ENCODE measurements around the gene PTPN14. TPM values are rescaled to one million over a fixed set of nuclear protein-coding genes. Genes with fewer than 3 reads are reported as not detected.
"Not testable (repeated sequence)": the region's sequence is repeated elsewhere in the genome, so short reads cannot be mapped to it uniquely, and the experiment has no call there.

The PTPN14 gene
- total RNA-seq: under 1 TPM; 0.05 to 0.14 TPM

DNA sequence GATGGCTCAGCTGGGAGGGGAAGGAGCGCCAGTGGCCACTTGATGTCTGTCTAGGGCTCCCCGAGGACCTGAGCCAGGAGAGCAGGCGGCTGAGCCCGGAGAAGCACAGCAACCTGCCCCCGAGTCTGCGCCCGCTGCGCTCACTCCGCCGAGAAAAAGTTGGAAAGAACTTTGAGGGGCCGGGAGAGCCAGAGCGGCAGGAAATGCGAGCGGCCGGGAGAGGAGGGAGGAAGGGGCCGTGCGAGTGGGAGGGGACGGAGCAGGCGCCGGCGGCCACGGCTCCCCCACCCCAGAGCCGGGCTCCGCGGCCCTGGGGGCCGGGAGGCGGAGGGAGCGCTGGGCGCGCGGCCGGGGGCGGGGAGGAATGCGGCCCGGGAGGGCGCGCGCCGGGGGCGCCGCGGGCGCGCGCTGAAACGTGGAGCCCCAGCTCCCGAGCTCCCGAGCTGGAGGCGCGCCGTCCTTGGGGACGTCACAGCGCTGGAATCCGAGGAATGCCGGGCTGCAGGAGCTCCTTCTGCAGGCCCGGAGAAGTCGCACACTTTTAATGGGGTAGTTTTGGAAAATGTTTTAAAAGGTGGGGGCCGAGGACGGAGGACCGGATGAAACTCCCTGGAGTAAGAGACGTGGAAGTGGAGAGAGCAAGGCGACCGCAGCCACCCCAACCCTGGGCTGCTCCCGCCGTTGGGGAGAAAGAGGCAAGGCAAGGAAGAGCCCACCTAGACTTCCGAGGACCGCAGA lies at the start of gene PTPN14:
PTPN14 (minus strand) TSS at position 167 of the 738 bp plus-strand sequence. CDS start 86,799 bp downstream, outside the sequence.
- Mint-ChIP-seq H3K36me3 (no peaks in the 10 kb centered on the region), H3K27ac (no peak within 1 kb of the TSS), H3K4me3 (no peak within 1 kb of the TSS), H3K9me3 (no peaks in the 10 kb centered on the region), H3K27me3 (peaks cover 37 to 59% of the 10 kb centered on the region in 2 donors), H3K4me1 (ENCODE audit: low read depth in 2 of 2) (no peaks in the 10 kb centered on the region)
- DNase-seq (ENCODE audit: low spot score): no peak
- peak in 1 of 2 donors; percentile 33 for ATAC-seq

DNA sequence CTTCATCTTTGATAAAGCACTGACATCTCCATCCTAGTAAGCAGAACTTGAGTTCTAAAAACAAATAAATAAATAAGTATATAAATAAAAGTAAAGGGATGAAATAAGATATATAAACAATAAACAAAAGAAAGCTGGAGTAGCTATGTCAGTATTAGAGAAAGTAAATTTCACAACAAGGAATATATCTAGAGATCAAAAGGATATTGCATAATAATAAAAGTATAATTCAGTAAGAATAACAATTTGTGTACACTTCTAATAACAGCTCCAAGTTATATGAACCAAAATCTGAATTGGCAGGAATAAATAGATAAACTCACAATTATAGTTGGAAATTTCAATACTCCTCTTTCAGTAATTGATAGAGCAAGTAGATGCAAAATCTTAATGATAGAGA lies 41.8 kb upstream of the PTPN14 start:
- H3K4me1 Mint-ChIP-seq (ENCODE audit: low read depth in 2 of 2): no peaks in the 10 kb centered on the region

DNA sequence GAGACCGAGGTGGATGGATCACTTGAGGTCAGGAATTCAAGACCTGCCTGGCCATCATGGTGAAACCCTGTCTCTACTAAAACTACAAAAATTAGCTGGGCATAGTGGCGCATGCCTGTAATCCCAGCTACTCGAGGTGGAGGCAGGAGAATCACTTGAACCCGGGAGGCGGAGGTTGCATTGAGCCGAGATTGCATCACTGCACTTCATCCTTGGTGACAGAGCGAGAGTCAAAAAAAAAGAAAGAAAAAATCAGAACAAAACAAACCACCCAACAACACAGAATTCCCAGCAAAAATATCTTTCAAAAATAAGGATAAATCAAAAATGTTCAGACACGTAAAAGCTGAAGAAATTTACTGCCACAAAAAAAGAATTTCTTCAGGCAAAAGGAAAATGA lies 40.5 kb upstream of the PTPN14 start:
- not testable (repeated sequence) for H3K4me1 Mint-ChIP-seq (ENCODE audit: low read depth in 2 of 2); H3K4me3 Mint-ChIP-seq; DNase-seq (ENCODE audit: low spot score); ATAC-seq; H3K27ac Mint-ChIP-seq; H3K36me3 Mint-ChIP-seq; H3K9me3 Mint-ChIP-seq
- H3K27me3 Mint-ChIP-seq: peaks cover 4 to 23% of the 10 kb centered on the region in 2 donors

More for the DNA sequence above, 41.8 kb upstream of the PTPN14 start:
- H3K9me3 Mint-ChIP-seq: no peaks in the 10 kb centered on the region
- no peak overlapping the region for H3K27ac Mint-ChIP-seq
- H3K36me3 Mint-ChIP-seq: no peaks in the 10 kb centered on the region
- ATAC-seq (no peak), DNase-seq (ENCODE audit: low spot score) (no peak)
- H3K4me3 Mint-ChIP-seq: no peak overlapping the region
- peaks cover 4 to 23% of the 10 kb centered on the region in 2 donors for H3K27me3 Mint-ChIP-seq

DNA sequence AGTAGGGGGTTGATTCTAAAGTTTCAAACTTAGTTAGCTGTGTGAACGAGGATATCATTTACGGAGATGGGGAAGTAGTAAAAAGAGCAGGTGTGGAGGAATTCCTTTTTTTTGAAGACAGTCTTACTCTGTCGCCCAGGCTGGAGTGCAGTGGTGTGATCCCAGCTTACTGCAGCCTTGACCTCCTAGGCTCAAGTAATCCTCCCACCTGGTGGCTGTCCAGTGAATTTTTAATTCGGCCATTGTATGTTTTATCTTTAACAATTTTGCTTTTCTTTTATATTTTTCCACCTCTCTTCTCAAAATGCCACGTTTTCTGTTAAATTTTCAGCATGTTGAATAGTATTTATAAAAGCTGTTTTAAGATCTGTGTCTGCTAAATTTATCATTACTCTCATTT lies 39.3 kb upstream of the PTPN14 start:
- DNase-seq (ENCODE audit: low spot score) (no peak), ATAC-seq (no peak)
- Mint-ChIP-seq H3K36me3 (no peaks in the 10 kb centered on the region), H3K4me3 (no peak overlapping the region), H3K9me3 (no peaks in the 10 kb centered on the region), H3K27me3 (peaks cover 5 to 24% of the 10 kb centered on the region in 2 donors), H3K4me1 (ENCODE audit: low read depth in 2 of 2) (no peaks in the 10 kb centered on the region), H3K27ac (no peak overlapping the region)

DNA sequence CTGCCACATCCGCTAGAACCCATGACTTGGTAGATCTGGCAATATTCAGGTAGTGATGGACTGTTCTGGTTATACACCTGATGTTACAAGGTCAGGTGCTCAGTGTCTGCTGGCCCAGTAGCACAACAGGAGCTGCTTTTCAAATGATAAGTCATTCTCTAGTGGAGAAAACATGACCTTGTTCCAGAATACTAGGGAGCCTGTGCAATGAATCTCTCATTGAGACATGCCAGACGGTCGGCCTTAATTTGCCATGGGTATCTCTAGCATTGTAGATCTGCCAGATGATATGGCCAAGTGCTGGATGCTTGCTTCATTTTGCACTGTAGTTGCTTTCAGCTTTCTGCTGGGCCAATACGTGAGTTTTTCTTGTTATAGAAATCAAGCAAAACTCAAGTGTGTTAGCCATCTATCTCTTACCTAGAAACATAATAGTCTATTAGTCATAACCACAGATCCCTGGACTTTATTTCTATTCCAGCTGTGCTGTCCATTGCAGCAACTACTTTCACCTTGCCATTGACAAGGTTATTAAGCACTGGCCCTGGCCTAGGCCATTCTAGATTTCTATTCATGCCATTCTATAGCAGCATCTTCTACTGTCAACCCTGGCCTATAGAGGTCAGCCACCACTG lies 37.7 kb upstream of the PTPN14 start:
- no peak overlapping the region for H3K27ac Mint-ChIP-seq

DNA sequence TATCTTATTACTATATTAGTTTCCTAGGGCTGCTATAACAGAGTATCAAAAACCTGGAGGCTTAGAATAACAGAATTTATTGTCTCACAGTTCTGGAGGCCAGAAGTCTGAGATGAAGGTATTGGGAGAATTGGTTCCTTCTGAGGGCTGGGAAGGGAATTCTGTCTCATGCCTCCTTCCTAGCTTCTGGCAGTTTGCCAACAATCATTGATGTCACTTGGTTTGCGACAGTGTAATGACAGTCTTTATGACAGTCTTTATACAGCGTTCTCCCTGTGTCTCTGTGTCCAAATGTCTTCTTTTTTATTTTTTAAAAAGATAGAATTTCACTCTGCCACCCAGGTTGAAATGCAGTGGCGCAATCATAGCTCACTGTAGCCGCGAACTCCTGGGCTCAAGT lies 35.8 kb upstream of the PTPN14 start:
- Mint-ChIP-seq H3K4me3 (no peak overlapping the region), H3K4me1 (ENCODE audit: low read depth in 2 of 2) (no peaks in the 10 kb centered on the region), H3K9me3 (no peaks in the 10 kb centered on the region), H3K27ac (no peak overlapping the region), H3K27me3 (peaks cover 11 to 35% of the 10 kb centered on the region in 2 donors), H3K36me3 (no peaks in the 10 kb centered on the region)
- ATAC-seq (no peak), DNase-seq (ENCODE audit: low spot score) (no peak)

More for the DNA sequence above, 37.7 kb upstream of the PTPN14 start:
- Mint-ChIP-seq H3K4me1 (ENCODE audit: low read depth in 2 of 2) (no peaks in the 10 kb centered on the region), H3K9me3 (no peaks in the 10 kb centered on the region), H3K36me3 (no peaks in the 10 kb centered on the region), H3K27me3 (peaks cover 7 to 31% of the 10 kb centered on the region in 2 donors), H3K4me3 (no peak overlapping the region)
- ATAC-seq (no peak), DNase-seq (ENCODE audit: low spot score) (no peak)

DNA sequence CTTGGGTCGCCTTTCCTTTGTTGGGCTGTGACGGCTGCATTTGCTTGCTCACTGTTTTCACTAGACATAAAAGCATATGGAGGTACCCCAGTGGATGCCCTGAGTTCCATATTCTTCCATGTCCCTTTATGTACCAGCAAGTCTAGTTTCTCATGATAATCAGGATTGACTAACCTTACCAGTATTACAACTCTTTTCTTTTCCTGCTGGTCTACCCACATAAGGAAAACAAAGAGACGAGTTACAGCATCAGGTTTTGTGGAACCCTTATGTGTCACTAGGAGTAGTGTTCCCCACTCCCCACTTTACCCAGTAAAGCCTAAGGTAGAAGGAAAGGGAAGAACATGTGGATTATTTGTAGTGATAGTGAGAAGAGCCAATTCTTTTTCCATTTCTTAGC lies 35.2 kb upstream of the PTPN14 start:
- Mint-ChIP-seq H3K27ac (no peak overlapping the region), H3K27me3 (peaks cover 12 to 39% of the 10 kb centered on the region in 2 donors), H3K4me1 (ENCODE audit: low read depth in 2 of 2) (no peaks in the 10 kb centered on the region), H3K4me3 (no peak overlapping the region), H3K36me3 (no peaks in the 10 kb centered on the region), H3K9me3 (no peaks in the 10 kb centered on the region)
- no peak for ATAC-seq
- no peak for DNase-seq (ENCODE audit: low spot score)

DNA sequence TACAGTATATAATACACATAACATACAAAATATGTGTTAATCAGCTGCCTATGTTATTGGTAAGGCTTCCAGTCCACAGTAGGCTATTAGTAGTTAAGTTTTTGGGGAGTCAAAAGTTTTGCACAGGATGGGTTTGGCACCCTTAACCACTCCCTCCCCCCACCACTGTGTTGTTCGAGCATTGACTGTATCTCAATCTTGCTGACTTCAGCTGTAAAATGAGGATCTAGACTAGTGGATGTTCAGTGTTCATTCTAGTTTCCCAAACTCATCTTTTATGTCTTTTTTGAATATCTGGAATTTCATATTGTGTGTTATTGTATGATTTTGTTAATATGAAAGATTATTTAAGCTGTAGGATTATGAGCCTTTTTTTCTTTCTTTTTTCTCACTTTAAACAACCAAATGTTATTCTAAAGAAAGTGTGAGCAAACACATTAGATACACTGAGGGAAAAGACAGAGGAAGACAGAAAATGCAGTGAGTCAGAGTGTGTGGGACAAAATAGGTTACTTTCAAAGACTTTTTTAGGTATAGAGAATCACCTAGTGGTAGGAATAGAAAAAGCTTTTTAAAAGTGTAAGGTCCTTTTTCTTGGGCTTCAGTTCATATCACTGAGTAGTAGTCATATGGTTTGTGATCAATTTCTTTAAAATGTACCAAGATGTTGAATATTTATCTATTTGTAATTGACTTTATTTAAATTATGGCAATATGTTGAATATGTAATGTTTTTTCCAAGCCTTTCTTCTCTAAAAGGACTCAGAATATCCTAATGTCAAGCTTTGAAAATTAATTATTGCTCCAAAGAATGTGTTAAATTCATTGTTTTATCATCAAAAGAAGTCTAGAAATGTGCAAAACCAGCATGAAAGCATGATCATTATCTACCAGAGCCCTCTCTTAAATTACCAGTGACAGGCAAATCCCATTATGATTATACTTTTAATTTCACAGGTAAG lies 33.7 kb upstream of the PTPN14 start:
- DNase-seq (ENCODE audit: low spot score): no peak
- Mint-ChIP-seq H3K27ac (no peak overlapping the region), H3K9me3 (no peaks in the 10 kb centered on the region), H3K4me1 (ENCODE audit: low read depth in 2 of 2) (no peaks in the 10 kb centered on the region), H3K36me3 (no peaks in the 10 kb centered on the region), H3K4me3 (no peak overlapping the region), H3K27me3 (peaks cover 8 to 32% of the 10 kb centered on the region in 2 donors)
- no peak for ATAC-seq

DNA sequence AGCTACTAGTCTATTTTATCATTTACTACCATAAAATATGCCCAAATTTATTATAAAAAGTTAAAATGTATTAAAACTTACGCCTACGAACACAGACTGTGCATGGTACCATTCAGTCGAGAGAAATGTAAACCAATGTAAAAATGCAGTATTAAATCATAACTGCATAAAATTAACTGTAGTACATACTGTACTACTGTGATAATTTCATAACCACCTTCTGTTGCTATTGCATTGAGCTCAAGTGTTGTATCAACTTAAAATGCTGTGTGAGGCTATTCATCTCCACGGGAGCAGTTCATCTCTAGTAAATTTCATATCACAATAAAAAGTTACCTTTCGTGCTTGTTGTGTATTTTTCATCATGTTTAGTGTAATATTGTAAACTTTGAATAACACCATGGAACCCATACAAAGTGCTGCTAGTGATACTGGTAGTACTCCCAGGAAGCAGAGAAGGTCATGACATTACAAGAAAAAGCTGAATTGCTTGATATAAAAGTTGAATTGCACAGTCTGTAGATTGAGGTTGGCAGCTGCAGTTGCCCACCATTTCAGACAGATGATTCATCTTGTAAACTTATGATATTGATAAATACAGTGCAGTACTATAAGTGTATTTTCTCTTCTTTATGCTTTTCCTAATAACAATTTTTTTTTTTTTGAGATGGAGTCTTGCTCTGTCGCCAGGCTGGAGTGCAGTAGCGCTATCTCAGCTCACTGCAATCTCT lies 32.6 kb upstream of the PTPN14 start:
- no peaks in the 10 kb centered on the region for H3K4me1 Mint-ChIP-seq (ENCODE audit: low read depth in 2 of 2)
- no peak overlapping the region for H3K4me3 Mint-ChIP-seq
- H3K27ac Mint-ChIP-seq: no peak overlapping the region
- H3K36me3 Mint-ChIP-seq: no peaks in the 10 kb centered on the region
- peaks cover 8 to 29% of the 10 kb centered on the region in 2 donors for H3K27me3 Mint-ChIP-seq
- H3K9me3 Mint-ChIP-seq: no peaks in the 10 kb centered on the region
- DNase-seq (ENCODE audit: low spot score): no peak
- no peak for ATAC-seq

DNA sequence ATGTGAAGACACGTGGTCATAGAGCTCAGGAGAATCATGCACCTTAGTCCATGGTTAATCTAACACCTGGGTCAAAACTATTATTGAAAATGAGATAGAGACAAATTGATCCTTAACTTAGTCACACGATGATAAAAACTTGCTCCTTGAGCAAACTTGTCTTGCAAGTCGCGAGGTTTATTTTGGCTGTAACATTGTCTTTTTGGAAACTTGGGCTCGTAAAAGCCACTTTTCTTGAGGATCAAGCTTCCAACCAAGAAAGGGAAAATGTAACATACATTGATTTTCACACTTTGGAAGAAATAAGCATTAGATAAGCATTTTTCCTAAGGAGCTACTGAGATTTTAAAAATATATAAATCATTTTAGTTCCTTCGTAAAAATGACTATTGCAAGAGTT lies 31.7 kb upstream of the PTPN14 start:
- ATAC-seq (no peak), DNase-seq (ENCODE audit: low spot score) (no peak)
- no peaks in the 10 kb centered on the region for H3K36me3 Mint-ChIP-seq
- H3K4me3 Mint-ChIP-seq: no peak overlapping the region
- no peaks in the 10 kb centered on the region for H3K4me1 Mint-ChIP-seq (ENCODE audit: low read depth in 2 of 2)
- H3K9me3 Mint-ChIP-seq: no peaks in the 10 kb centered on the region
- no peak overlapping the region for H3K27ac Mint-ChIP-seq
- H3K27me3 Mint-ChIP-seq: peaks cover 8 to 29% of the 10 kb centered on the region in 2 donors

DNA sequence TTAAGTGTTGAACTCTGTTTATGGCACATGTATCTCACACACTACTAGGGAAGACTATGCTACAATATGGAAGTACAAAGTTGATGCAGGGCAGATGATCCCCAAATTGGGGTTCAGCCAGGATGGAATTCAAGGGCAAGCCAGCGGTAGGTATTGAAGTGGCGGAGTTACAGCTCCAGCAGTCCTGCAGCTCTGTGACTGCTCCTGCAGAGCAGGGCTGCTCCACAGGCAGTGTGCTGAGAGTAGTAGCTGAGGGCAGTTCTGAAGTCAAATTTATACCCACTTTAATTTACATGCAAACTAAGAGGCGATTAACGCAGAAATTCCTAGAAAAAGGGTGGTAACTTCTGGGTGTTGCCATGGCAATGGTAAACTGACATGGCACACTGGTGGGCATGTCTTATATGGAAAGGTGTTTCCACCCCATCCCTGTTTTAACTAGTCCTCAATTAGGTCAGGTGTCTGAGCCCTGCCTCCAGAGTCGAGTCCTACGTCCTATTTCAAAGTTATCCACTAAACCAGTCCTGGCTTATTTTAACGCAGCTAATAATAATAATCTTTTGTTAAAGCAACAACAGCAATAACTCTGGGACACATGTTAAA lies 31.0 kb upstream of the PTPN14 start:
- Mint-ChIP-seq H3K27me3 (peaks cover 8 to 33% of the 10 kb centered on the region in 2 donors), H3K4me1 (ENCODE audit: low read depth in 2 of 2) (no peaks in the 10 kb centered on the region), H3K9me3 (no peaks in the 10 kb centered on the region), H3K4me3 (no peak overlapping the region), H3K36me3 (no peaks in the 10 kb centered on the region), H3K27ac (no peak overlapping the region)
- no peak for ATAC-seq
- no peak for DNase-seq (ENCODE audit: low spot score)

DNA sequence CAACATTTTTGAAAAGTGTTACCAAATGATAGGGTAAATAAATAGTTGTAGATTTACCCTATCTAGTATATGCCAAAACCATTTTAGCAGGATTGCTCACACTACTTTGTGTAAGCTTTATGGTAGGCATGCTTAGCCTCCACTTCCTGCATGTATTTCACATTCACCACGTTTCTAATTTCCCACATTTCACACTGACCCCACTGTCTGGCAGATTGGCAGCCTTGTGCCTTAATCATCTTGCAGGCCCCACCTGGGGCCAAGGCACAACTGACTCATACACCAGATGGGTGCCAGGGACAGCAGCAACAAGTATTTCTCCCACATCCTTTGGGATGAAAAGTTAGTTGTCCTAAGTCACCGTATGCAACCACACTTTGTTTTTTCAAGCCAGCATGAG lies 30.4 kb upstream of the PTPN14 start:
- DNase-seq (ENCODE audit: low spot score) (no peak), ATAC-seq (no peak)
- H3K27ac Mint-ChIP-seq: no peak overlapping the region
- H3K4me3 Mint-ChIP-seq: no peak overlapping the region
- peaks cover 8 to 33% of the 10 kb centered on the region in 2 donors for H3K27me3 Mint-ChIP-seq
- H3K4me1 Mint-ChIP-seq (ENCODE audit: low read depth in 2 of 2): no peaks in the 10 kb centered on the region
- H3K36me3 Mint-ChIP-seq: no peaks in the 10 kb centered on the region
- H3K9me3 Mint-ChIP-seq: no peaks in the 10 kb centered on the region

DNA sequence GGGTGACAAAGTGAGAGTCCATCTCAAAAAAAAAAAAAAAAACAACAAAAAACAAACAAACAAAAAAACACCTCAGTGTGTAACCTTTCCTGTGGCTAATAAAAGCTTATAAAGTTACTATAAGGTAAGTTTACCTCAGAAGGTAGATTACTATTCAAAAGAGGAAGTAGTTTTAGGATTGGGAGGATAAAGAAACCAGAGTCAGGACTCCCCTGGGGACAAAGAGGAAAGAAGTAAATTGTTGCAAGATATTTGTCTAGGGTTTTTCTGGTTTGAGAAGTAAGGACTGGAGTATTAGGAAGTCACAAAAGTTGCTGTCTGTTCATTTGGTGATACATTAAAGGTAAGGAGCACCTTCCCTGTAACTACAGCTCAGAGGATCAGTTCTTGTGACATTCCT lies 27.8 kb upstream of the PTPN14 start:
- no peaks in the 10 kb centered on the region for H3K4me1 Mint-ChIP-seq (ENCODE audit: low read depth in 2 of 2)
- DNase-seq (ENCODE audit: low spot score) (no peak), ATAC-seq (no peak)
- no peak overlapping the region for H3K27ac Mint-ChIP-seq
- H3K27me3 Mint-ChIP-seq: peaks cover 9 to 18% of the 10 kb centered on the region in 2 donors
- H3K9me3 Mint-ChIP-seq: peaks cover 8% of the 10 kb centered on the region
- peaks cover 9% of the 10 kb centered on the region for H3K36me3 Mint-ChIP-seq
- H3K4me3 Mint-ChIP-seq: no peak overlapping the region

Measured in natural killer cell treated with Interleukin-12 subunit alpha and Interleukin-12 subunit beta and Interleukin-15 and Interleukin-18, amount 100 ng/mL, for 72 hours (primary cell).